Uterus (tissue), 4 donors: ENCODE results near the gene CYSRT1. TPM values are rescaled to one million over a fixed set of nuclear protein-coding genes. Genes with fewer than 3 reads are reported as not detected.

ENCODE experiments used
- DNase-seq, 2 donors: peaks; one replicate each; pipeline ENCODE4 v3.0.0-alpha.2; 2019 to 2020
- H3K27ac ChIP-seq, 2 donors: fragments of 200-600 bp; sonication (generic); 1 replicate in 1 of 2; 2 replicates in 1 of 2; pipeline ENCODE4 v1.5.1; 2016 to 2018
- H3K27me3 ChIP-seq, 2 donors: fragments of 200-600 bp; sonication (generic); one replicate each; pipeline ENCODE4 v1.5.1; 2018 to 2019; ENCODE audit warnings: control low read depth in 1 of 2
- H3K36me3 ChIP-seq, 2 donors: fragments of 200-600 bp; sonication (generic); one replicate each; pipeline ENCODE4 v1.5.1; 2019; ENCODE audit warnings: control low read depth in 1 of 2
- H3K4me1 ChIP-seq, 2 donors: fragments of 200-600 bp; sonication (generic); one replicate each; pipeline ENCODE4 v1.5.1; 2018 to 2019; ENCODE audit warnings: control low read depth in 1 of 2
- H3K4me3 ChIP-seq, 2 donors: fragments of 200-600 bp; sonication (generic); 1 replicate in 1 of 2; 2 replicates in 1 of 2; pipeline ENCODE4 v1.5.1; 2018 to 2019; ENCODE audit warnings: mild to moderate bottlenecking in 1 of 2
- H3K9me3 ChIP-seq, 2 donors: fragments of 200-600 bp; sonication (generic); one replicate each; pipeline ENCODE4 v1.5.1; 2019; ENCODE audit warnings: control low read depth in 1 of 2
- POLR2A ChIP-seq, 2 donors: fragments of 450-650 bp; IDR thresholded peaks; one replicate each; pipeline ENCODE4 v1.6.1; 2016; ENCODE audit warnings: antibody characterized with exemption in 2 of 2, mild to moderate bottlenecking in 1 of 2, moderate library complexity in 1 of 2
- intact Hi-C: fragments of 100-400 bp; cut with DNase I; formaldehyde crosslinking; loops from one replicate; pipeline ENCODE4 v1.15.1; 2023; ENCODE audit warnings: low total_unique reads
- total RNA-seq, 4 donors: library from RNA; depleted of rRNA in 3 of 4; stranded (reverse); fragments of >200 nt in 3 of 4; gene quantifications; one replicate each; pipeline versions ENCODE4 v1.1.0 to v1.2.4, GENCODE V29; 2014 to 2023
- TF ChIP-seq, protein P1 (sequence below), 4 experiments: fragments of 200-600 bp in 2 of 4; fragments of 450-650 bp in 2 of 4; sonication (generic) in 2 of 4; IDR thresholded peaks; one replicate each; pipeline ENCODE4 v1.5.1; 2016 to 2019; ENCODE audit warnings: antibody characterized with exemption in 4 of 4, mild to moderate bottlenecking in 2 of 4, moderate library complexity in 1 of 4
- donor health status: DM: yes; HTN: yes; CAD: no.

Gene CYSRT1
- total RNA-seq, 4 donors from 2014 or later: 0.34 TPM; not detected in 3

DNA sequence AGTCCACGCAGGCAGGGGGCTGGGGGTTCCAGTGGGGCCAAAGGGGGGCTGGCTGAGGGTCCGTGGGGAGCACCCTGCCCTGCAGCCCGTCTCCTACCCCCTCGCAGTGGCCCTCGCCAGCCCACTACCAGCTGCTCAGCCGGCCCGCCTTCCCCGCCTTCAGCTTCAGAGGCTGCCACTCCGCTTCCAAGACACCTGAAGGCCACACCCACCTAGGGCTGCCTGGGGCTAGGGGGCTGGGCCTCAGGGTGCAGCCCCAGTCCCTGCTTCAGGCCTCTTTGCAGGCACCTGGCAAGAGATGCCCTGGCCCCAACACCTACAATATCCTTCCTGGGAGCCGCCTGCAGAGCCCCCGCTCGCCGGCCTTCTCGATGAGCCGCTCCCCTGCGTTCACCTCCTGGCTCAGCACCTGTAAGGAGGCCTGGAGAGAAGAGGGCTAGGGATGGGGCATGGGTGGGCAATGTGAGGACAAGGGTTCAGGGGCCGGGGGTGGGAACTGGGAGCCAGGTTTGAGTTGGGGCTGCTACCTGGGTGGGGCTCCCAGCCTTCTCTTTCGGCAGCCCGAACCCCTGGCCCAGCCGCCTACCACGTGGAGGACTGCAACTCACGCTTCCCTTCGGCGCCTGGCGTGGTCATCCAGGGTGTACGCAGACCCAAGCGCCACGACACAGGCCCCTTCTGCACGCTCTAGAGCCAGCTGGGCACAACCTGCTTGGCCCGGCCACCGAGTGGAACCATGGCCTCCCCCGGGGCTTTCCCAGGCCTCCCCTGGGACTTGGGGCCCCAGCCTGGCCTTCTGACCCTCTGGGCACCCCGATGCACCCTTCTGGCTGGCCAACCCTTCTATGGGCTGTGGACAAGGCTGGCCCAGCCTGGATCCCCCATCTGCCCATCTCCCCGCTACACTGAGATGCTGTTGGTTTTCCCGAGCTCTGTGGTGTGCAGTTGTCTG, 27.9 kb downstream of the CYSRT1 start:
- Histone ChIP-seq H3K27ac (no peak overlapping the region), H3K9me3 (no peaks in the 10 kb centered on the region), H3K27me3 (no peaks in the 10 kb centered on the region), H3K36me3 (no peaks in the 10 kb centered on the region), H3K4me1 (peaks cover 0 to 17% of the 10 kb centered on the region in 2 donors), H3K4me3 (no peak overlapping the region)
- intact Hi-C loops: no loop called here
- no peak for TF ChIP-seq POLR2A (IDR thresholded peaks at IDR 0.05)
- TF ChIP-seq, protein P1, sequence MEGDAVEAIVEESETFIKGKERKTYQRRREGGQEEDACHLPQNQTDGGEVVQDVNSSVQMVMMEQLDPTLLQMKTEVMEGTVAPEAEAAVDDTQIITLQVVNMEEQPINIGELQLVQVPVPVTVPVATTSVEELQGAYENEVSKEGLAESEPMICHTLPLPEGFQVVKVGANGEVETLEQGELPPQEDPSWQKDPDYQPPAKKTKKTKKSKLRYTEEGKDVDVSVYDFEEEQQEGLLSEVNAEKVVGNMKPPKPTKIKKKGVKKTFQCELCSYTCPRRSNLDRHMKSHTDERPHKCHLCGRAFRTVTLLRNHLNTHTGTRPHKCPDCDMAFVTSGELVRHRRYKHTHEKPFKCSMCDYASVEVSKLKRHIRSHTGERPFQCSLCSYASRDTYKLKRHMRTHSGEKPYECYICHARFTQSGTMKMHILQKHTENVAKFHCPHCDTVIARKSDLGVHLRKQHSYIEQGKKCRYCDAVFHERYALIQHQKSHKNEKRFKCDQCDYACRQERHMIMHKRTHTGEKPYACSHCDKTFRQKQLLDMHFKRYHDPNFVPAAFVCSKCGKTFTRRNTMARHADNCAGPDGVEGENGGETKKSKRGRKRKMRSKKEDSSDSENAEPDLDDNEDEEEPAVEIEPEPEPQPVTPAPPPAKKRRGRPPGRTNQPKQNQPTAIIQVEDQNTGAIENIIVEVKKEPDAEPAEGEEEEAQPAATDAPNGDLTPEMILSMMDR (IDR thresholded peaks at IDR 0.05): no peak
- no peak for DNase-seq

DNA sequence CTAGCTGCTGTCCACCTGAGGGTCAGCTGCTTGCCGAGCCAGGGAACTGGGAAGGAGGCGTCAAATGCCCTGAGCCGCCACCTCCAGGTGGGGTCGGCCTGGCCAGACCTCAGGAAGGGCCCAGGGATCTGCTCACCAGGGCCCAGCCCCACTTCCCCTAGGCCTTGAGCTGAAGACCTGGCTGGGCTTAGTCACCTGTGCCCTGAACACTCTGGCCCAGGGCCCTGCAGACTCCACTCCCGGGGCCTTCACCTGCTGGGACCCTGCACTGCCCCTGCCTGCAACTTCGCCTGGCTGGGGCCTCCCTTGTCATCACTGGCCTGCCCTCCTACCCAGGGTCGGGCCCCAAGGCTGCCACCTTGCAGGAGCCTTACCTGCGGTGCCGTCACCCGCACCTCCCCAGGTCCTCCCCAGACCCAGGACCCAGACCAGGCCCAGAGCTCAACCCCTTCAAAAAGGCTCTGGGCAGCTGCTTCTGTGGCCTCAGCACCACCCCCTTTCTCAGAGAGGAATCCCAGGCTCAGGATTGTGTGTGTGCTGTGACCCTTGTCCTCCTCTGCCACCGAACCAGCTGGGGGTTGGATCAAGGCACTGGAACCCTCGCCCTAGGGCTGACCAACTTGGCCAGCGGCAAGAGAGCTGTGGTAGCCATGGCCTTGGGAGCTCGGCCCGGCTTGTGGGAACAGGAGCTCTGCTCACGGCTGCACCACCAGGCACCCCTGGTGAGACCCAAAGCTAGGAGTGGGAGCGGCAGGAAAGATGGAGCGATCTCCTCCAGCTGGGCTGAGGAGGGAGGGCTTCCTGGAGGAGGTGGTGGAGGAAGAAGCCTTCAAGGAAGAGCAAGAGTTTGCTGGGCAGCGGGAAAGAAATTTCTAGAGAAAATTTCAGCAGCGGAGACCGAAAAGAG, 29.0 kb downstream of the CYSRT1 start:
- TF ChIP-seq POLR2A (IDR thresholded peaks at IDR 0.05): no peak
- TF ChIP-seq, protein P1 (IDR thresholded peaks at IDR 0.05): no peak
- Histone ChIP-seq H3K36me3 (no peaks in the 10 kb centered on the region), H3K4me1 (peaks cover 0 to 17% of the 10 kb centered on the region in 2 donors), H3K27ac (peak overlapping the region in 1 of 2 donors; percentile 71), H3K27me3 (no peaks in the 10 kb centered on the region), H3K9me3 (no peaks in the 10 kb centered on the region), H3K4me3 (peak overlapping the region; percentile 81 to 97)
- intact Hi-C loops: no loop called here
- no peak for DNase-seq

DNA sequence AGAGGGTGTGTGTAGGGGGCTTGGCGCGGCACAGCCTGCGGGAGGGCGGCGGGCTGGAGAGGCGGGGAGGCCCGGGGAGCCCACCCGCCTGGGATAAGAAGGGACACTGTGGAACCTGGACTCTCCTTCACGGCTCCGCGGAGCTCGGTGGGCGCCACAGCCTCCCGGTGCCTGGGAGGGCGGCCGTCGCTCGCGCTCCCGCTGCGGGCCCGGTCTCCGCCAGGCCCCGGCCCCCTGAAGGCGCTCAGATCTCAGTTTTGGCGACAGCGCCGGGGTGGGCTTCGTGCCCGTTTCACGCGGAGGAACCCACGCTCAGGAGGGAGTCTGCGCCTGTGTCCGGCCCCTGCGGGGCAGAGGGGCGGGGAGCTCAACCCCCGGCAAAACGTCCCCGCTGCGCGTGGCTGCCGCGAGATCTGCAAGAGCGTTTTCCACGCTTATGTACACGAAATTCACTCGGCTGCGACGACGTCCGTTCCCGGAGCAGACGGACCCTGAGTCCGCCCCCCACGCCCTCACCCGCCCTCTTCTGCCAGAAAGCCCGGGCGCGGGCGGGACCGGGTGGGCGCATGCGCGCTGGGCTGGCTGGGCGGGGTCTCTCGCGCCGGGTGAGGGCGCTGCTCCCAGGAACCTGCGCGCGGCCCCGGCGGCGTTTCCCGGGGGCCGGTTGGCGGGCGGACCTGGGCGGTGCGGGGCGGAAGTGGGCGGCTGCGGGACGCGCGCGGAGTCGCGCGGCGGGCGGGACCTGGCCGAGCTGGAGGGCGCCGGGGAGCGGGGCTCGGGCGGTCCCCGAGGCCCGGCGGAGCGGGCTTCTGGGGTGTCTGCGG, 29.9 kb downstream of the CYSRT1 start, which contains the start of gene NELFB:
NELFB (plus strand) TSS at position 704 of the 824 bp plus-strand sequence.
- H3K27me3 ChIP-seq: no peaks in the 10 kb centered on the region
- DNase-seq: peak; percentile 90 to 95
- no peaks in the 10 kb centered on the region for H3K36me3 ChIP-seq
- H3K9me3 ChIP-seq: no peaks in the 10 kb centered on the region
- H3K4me3 ChIP-seq: peak within 1 kb of the TSS; percentile 81 to 97
- TF ChIP-seq POLR2A (IDR thresholded peaks at IDR 0.05): peak; percentile 39 to 69
- TF ChIP-seq, protein P1 (IDR thresholded peaks at IDR 0.05): peak in 3 of 4 experiments; percentile 19 to 35 (median 22)
- intact Hi-C loops: no loop called here
- H3K4me1 ChIP-seq: peaks cover 0 to 17% of the 10 kb centered on the region in 2 donors
- H3K27ac ChIP-seq: peak within 1 kb of the TSS; percentile 56 to 75

DNA sequence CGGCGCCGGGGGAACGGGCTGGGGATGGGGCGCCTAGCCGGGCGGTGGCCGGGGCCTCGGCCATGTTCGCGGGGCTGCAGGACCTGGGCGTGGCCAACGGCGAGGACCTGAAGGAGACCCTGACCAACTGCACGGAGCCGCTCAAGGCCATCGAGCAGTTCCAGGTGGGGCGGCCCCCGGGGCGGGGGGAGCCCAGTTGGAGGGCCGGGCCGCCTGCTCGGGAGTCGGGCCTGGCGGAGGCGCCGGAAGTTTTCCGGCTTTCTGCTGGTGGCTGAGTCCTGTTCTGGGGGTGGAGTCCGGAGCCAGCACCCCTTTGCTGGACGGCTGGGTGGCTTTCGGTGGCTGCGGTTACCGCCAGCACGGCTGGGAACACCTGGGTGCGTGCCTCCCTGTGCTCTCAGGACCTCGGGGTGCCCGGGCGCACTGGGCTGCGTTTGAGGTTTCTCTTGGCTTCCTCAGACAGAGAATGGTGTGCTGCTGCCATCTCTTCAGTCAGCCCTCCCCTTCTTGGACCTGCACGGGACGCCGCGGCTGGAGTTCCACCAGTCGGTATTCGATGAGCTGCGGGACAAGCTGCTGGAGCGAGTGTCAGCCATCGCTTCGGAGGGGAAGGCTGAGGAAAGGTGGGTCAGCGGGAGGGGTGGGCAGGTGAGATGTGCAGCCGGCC, 30.6 kb downstream of the CYSRT1 start:
- peaks cover 0 to 17% of the 10 kb centered on the region in 2 donors for H3K4me1 ChIP-seq
- H3K27me3 ChIP-seq: no peaks in the 10 kb centered on the region
- no peaks in the 10 kb centered on the region for H3K9me3 ChIP-seq
- H3K36me3 ChIP-seq: no peaks in the 10 kb centered on the region
- intact Hi-C loops: no loop called here
- peak overlapping the region; percentile 56 to 75 for H3K27ac ChIP-seq
- peak overlapping the region; percentile 81 to 97 for H3K4me3 ChIP-seq
- TF ChIP-seq, protein P1 (IDR thresholded peaks at IDR 0.05): no peak
- no peak for TF ChIP-seq POLR2A (IDR thresholded peaks at IDR 0.05)
- DNase-seq: no peak
